Upper lobe of left lung (tissue), 4 donors: ENCODE data around the gene EML4.

Source experiments
- CTCF ChIP-seq, 6 experiments: fragments of 450-650 bp in 4 of 6; fragments of 200-600 bp in 2 of 6; sonication (generic) in 2 of 6; IDR thresholded peaks; one replicate each; pipeline ENCODE4 v1.5.1; 2016 to 2019; ENCODE audit warnings: antibody characterized with exemption in 6 of 6
- EP300 ChIP-seq, 4 donors: sonication (generic); formaldehyde crosslinking; IDR thresholded peaks; one replicate each; pipeline ENCODE4 v1.5.1; 2017; ENCODE audit warnings: antibody characterized with exemption in 4 of 4, control low read depth in 2 of 4
- POLR2A ChIP-seq, 4 donors: fragments of 450-650 bp; IDR thresholded peaks; one replicate each; pipeline ENCODE4 v1.5.1; 2016 to 2017; ENCODE audit warnings: antibody characterized with exemption in 4 of 4, mild to moderate bottlenecking in 2 of 4
- POLR2AphosphoS5 ChIP-seq, 2 donors: sonication (generic); formaldehyde crosslinking; IDR thresholded peaks; one replicate each; pipeline ENCODE4 v1.5.1; 2017; ENCODE audit warnings: antibody characterized with exemption in 2 of 2

GRCh38 chr2:42184346-42184745 is 15.2 kb downstream of the EML4 start:
- no peak for TF ChIP-seq CTCF (IDR thresholded peaks at IDR 0.05)
- no peak for TF ChIP-seq POLR2AphosphoS5 (IDR thresholded peaks at IDR 0.05)
- TF ChIP-seq EP300 (IDR thresholded peaks at IDR 0.05): no peak
- no peak for TF ChIP-seq POLR2A (IDR thresholded peaks at IDR 0.05)
